ENCODE results near the gene CHST14. TPM values are rescaled to one million over a fixed set of nuclear protein-coding genes. Genes with fewer than 3 reads are reported as not detected.

Gene CHST14, protein sequence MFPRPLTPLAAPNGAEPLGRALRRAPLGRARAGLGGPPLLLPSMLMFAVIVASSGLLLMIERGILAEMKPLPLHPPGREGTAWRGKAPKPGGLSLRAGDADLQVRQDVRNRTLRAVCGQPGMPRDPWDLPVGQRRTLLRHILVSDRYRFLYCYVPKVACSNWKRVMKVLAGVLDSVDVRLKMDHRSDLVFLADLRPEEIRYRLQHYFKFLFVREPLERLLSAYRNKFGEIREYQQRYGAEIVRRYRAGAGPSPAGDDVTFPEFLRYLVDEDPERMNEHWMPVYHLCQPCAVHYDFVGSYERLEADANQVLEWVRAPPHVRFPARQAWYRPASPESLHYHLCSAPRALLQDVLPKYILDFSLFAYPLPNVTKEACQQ
- 8.8 and 14.9 TPM in 2 replicates for total RNA-seq (ENCODE audit: low replicate concordance)

DNA sequence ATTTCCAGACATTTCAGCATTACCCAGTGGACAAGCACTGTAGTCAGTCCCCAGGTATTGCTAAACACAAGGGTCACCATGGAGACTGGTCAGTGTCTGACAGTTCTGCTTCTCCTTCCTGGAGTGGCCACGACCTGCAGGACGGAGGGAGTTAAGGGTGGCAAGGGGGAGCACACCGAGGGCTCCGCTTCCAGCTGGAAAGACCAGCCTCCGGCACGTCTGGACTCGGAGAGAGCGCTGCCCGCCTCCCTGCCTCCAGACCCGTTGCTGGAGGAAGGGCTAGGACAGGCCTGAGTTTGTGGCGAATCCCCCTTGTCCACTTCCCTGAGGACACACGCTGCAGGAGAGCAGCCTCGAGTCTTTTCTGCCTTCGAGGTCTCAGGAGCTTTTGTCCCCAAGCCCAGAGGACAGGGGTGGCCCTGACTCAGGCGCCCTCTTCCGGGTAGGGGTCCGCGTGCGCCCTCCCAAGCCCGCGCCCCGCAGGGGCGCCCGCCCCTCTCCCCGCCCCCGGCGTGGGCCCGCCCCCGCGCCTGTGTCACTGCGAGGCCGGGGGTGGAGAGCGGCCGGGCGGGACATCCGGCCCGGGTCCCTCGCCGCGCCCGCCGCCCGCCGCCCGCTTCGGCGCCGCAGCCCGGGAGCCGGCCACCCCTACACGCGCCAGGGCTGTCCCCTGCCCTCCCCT, at the start of gene CHST14:
TSS of gene CHST14 (plus strand) at position 562 of the 682 bp plus-strand sequence. CDS start 230 bp downstream, outside the sequence.
- peak; percentile 31 for DNase-seq (ENCODE audit: low read depth)
- TF ChIP-seq, protein P1, sequence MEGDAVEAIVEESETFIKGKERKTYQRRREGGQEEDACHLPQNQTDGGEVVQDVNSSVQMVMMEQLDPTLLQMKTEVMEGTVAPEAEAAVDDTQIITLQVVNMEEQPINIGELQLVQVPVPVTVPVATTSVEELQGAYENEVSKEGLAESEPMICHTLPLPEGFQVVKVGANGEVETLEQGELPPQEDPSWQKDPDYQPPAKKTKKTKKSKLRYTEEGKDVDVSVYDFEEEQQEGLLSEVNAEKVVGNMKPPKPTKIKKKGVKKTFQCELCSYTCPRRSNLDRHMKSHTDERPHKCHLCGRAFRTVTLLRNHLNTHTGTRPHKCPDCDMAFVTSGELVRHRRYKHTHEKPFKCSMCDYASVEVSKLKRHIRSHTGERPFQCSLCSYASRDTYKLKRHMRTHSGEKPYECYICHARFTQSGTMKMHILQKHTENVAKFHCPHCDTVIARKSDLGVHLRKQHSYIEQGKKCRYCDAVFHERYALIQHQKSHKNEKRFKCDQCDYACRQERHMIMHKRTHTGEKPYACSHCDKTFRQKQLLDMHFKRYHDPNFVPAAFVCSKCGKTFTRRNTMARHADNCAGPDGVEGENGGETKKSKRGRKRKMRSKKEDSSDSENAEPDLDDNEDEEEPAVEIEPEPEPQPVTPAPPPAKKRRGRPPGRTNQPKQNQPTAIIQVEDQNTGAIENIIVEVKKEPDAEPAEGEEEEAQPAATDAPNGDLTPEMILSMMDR (IDR thresholded peaks at IDR 0.05; ENCODE audit: insufficient read depth, low read length) = no peak
- peak within 1 kb of the TSS; percentile 76 for H3K4me3 ChIP-seq (ENCODE audit: low read depth, low read length)

DNA sequence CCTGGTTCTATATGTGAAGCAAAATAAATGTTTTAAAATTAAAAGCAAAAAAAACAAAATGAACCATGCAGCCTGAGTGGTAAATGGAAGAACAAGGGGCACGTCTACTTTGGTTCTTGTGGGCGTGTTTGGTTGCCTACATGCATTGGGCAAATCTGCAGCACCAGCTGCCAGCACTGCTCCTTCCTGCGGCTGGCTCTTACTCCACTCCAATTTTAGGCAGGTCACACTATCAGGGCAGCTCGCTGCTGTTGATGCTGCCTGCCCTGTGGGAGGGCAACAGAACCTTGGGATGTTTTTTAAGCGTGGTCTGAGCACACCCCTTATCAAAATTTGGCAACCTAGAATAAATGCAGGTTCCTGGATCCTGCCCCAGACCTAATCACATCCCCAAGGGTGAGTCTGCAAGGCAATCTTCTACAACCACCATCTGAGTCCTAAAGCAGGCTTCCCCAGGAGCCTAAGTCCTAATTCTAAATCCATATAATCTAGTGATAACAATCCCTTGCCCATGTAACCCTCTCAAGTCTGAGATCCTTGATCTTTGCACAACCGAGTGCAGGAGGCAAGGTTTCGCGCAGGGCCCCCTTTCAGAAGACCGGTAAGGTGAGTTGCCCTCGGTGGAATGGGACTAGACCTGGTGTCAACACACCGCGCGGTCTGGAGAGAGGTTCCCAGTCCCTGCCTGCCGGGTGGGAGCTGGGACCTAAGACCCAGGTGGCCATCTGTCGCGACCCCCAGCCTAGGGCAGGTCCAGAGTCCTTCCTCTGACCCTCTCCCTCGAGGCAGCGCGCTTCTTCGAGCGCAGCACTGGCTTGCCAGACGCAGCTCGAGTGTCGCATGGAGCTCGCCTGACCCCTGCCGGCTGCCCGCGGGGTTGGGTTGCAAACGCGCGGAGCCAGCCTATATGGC, 49.3 kb upstream of the CHST14 start:
- TF ChIP-seq, protein P1 (IDR thresholded peaks at IDR 0.05; ENCODE audit: insufficient read depth, low read length) = peak; percentile 98
- peak overlapping the region; percentile 22 for H3K4me3 ChIP-seq (ENCODE audit: low read depth, low read length)
- DNase-seq (ENCODE audit: low read depth) = peak; percentile 65

DNA sequence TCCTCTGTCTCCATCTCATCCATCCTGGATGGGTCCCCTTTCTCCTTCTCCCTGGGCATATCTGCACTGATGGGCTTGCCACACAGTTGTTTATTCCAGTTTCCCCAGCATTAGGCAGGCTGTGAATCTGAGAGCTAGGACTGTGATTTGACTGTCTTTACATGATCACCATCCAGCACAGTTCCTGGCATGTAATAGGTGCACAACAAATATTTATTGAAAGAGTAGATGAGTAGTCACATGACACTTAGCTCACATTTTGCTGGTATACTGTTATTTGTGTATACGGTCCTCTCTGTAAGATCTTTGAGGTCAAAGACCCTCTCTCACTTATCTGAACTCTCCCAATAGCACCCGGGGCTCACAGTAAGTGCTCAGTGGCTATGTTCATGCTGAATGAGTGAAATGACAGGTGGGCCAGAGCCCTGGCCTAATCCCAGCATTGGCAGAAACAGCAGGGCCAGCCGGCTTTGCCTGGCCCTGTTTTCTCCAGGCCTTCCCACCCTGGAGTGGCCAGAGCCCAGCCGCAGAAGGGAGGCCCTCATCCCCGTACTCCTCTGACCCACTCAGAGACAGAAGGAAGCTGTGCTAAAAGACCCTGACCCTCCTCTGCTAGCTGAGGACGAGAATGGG, 46.2 kb upstream of the CHST14 start:
- H3K4me3 ChIP-seq (ENCODE audit: low read depth, low read length) = no peak overlapping the region
- no peak for DNase-seq (ENCODE audit: low read depth)
- TF ChIP-seq, protein P1 (IDR thresholded peaks at IDR 0.05; ENCODE audit: insufficient read depth, low read length) = no peak

DNA sequence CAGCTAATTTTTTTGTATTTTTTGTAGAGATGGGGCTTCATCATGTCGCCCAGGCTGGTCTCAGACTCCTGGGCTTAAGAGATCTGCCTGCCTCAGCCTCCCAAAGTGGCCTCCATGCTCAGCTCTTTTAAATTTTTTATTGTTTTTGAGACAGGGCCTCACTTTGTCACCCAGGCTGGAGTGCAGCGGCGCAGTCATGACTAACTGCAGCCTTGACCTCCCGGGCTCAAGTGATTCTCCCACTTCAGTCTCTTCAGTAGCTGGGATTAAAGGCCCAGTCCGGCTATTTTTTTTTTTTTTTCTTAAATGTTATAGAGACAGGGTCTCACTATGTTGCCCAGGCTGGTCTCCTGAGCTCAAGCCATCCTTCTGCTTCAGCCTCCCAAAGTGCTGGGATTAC, 45.1 kb upstream of the CHST14 start:
- no peak overlapping the region for H3K4me3 ChIP-seq (ENCODE audit: low read depth, low read length)
- TF ChIP-seq, protein P1 (IDR thresholded peaks at IDR 0.05; ENCODE audit: insufficient read depth, low read length) = no peak
- no peak for DNase-seq (ENCODE audit: low read depth)

DNA sequence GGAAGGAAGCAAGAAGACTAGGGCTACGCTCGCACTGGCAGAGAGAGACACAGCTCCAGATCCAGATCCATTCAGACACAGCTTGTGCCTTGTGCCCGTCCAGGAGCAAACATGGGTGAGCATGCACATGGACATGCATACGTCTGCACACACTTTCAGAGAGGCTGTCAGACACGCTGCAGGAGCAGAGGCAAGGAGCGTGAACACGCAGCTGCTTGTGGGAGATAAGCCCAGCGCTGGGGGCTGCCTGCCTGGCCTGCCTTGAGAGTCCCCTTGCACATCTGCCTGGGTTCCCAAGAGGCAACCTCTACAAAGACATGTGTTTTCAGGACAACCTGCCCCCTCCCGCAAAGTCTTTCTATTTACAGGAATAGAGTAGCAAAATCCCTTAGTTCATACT, 43.6 kb upstream of the CHST14 start:
- H3K4me3 ChIP-seq (ENCODE audit: low read depth, low read length) = no peak overlapping the region
- TF ChIP-seq, protein P1 (IDR thresholded peaks at IDR 0.05; ENCODE audit: insufficient read depth, low read length) = no peak
- no peak for DNase-seq (ENCODE audit: low read depth)

DNA sequence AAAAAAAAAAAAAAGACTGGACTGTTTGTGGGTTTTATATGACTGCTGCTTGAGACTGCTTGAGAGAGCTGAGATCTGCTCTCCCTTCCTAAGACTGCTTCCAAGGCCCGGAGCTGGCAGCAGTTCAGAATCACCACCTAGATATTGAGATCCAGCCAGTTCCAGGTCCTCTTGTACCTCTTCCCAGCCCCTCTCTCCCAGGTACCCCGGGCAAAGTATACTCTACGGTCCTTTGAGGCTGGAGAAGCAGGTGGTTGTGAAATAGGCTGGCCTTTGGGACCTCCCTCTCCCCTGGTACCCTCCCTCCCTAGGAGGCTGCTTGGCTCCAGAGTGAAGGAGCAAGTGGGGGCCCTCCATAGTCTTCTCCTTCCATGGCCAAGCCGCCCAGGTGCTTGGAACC, 42.6 kb upstream of the CHST14 start:
- no peak for DNase-seq (ENCODE audit: low read depth)
- no peak overlapping the region for H3K4me3 ChIP-seq (ENCODE audit: low read depth, low read length)
- TF ChIP-seq, protein P1 (IDR thresholded peaks at IDR 0.05; ENCODE audit: insufficient read depth, low read length) = no peak

Measured in fibroblast of the aortic adventitia (primary cell).